ENCODE results near the gene ANXA11.
"Not testable (repeated sequence)": the region's sequence is repeated elsewhere in the genome, so short reads cannot be mapped to it uniquely, and the experiment has no call there.

GRCh38 chr10:80145406-80146308 lies 59.7 kb downstream of the ANXA11 start:
- not testable (repeated sequence) for TF ChIP-seq CTCF, POLR2A (IDR thresholded peaks at IDR 0.05)
